IMR-90 (cell line): ENCODE measurements around the gene EHMT1. TPM values are rescaled to one million over a fixed set of nuclear protein-coding genes. Genes with fewer than 3 reads are reported as not detected.

Experiments
- ATAC-seq: fragments of 200-7000 bp; cut with Tn5 transposase; 2 replicates; pipeline ENCODE4 v1.9.1; 2020; ENCODE audit warnings: low read depth, mild to moderate bottlenecking, moderate library complexity
- BruUV-seq: library from RNA; stranded (reverse); fragments of 400-500 nt; replicated peaks from 2 replicates; lab custom pipeline; 2021; lab: Mats Ljungman, UMichigan
- CTCF ChIA-PET: fragments of 300-600 bp; formaldehyde crosslinking; extraction: SDS; loops from one replicate; lab custom pipeline; 2021; ENCODE audit warnings: antibody characterized with exemption; lab: Yijun Ruan, JAX
- POLR2A ChIA-PET: fragments of 300-600 bp; sonication (Branson Sonifier 250); formaldehyde crosslinking; loops from one replicate; lab custom pipeline; 2022; ENCODE audit warnings: antibody characterized with exemption; ENCODE audit not compliant: unreplicated experiment; lab: Charles Lee
- DNase-seq: peaks from one replicate; pipeline ENCODE4 v3.0.0; 2013
- H2AFZ ChIP-seq: replicated peaks from 2 replicates; pipeline ENCODE3; 2013; ENCODE audit warnings: low read length, mild to moderate bottlenecking; ENCODE audit not compliant: poor library complexity
- H2AK5ac ChIP-seq: 2 replicates; pipeline ENCODE4 v1.6.1; 2013; ENCODE audit warnings: low read depth, low read length, inconsistent platforms
- H2AK9ac ChIP-seq: replicated peaks from 2 replicates; pipeline ENCODE3; 2013; ENCODE audit warnings: mild to moderate bottlenecking, low read depth, low read length, moderate library complexity; ENCODE audit not compliant: poor library complexity
- H2BK120ac ChIP-seq: 2 replicates; pipeline ENCODE4 v1.6.1; 2013; ENCODE audit warnings: low read depth, low read length, inconsistent platforms
- H2BK15ac ChIP-seq: 3 replicates; pipeline ENCODE4 v1.6.1; 2013; ENCODE audit warnings: low read depth, low read length, inconsistent platforms
- H2BK20ac ChIP-seq: 2 replicates; pipeline ENCODE4 v1.6.1; 2013; ENCODE audit warnings: low read depth, mild to moderate bottlenecking, inconsistent platforms, low read length, moderate library complexity
- H2BK5ac ChIP-seq: 2 replicates; pipeline ENCODE4 v1.6.1; 2013; ENCODE audit warnings: mild to moderate bottlenecking, low read depth, low read length, inconsistent platforms; ENCODE audit not compliant: poor library complexity, severe bottlenecking
- H3K14ac ChIP-seq: replicated peaks from 2 replicates; pipeline ENCODE4 v1.6.1; 2013; ENCODE audit warnings: low read depth, low read length, inconsistent platforms
- H3K18ac ChIP-seq: 2 replicates; pipeline ENCODE4 v1.6.1; 2013; ENCODE audit warnings: low read depth, low read length, control low read depth
- H3K23ac ChIP-seq: 2 replicates; pipeline ENCODE4 v1.6.1; 2013; ENCODE audit warnings: low read depth, low read length, inconsistent platforms
- H3K27ac ChIP-seq: 2 replicates; pipeline ENCODE4 v1.5.1; 2013; ENCODE audit warnings: mild to moderate bottlenecking, control low read depth, low read length; ENCODE audit not compliant: insufficient read depth
- H3K27me3 ChIP-seq: 2 replicates; pipeline ENCODE4 v1.6.1; 2013; ENCODE audit warnings: low read length; ENCODE audit not compliant: control insufficient read depth, insufficient read depth
- H3K36me3 ChIP-seq: 2 replicates; pipeline ENCODE4 v1.6.1; 2013; ENCODE audit warnings: low read length, mixed read lengths; ENCODE audit not compliant: control insufficient read depth, insufficient read depth
- H3K4ac ChIP-seq: 2 replicates; pipeline ENCODE4 v1.6.1; 2013; ENCODE audit warnings: low read depth, low read length, inconsistent platforms
- H3K4me1 ChIP-seq: 2 replicates; pipeline ENCODE4 v1.6.1; 2013; ENCODE audit warnings: low read length, mixed read lengths; ENCODE audit not compliant: control insufficient read depth, insufficient read depth
- H3K4me2 ChIP-seq: 2 replicates; pipeline ENCODE4 v1.6.1; 2013; ENCODE audit warnings: low read depth, mild to moderate bottlenecking, control low read depth, low read length, moderate library complexity
- H3K4me3 ChIP-seq: 2 replicates; pipeline ENCODE4 v1.5.1; 2013; ENCODE audit warnings: low read depth, mild to moderate bottlenecking, control low read depth, low read length, moderate library complexity; ENCODE audit not compliant: insufficient read depth
- H3K56ac ChIP-seq: 2 replicates; pipeline ENCODE4 v1.6.1; 2013; ENCODE audit warnings: low read length, inconsistent platforms; ENCODE audit not compliant: insufficient read depth; ENCODE audit errors: extremely low read depth
- H3K79me1 ChIP-seq, 2 experiments: 2 replicates each; pipeline ENCODE4 v1.6.1; 2013; ENCODE audit warnings: low read length in 2 of 2, inconsistent platforms in 1 of 2, low read depth in 1 of 2
- H3K9ac ChIP-seq: 2 replicates; pipeline ENCODE4 v1.6.1; 2013; ENCODE audit warnings: low read depth, low read length, control low read depth
- H3K9me1 ChIP-seq: 2 replicates; pipeline ENCODE4 v1.6.1; 2013; ENCODE audit warnings: low read length, inconsistent platforms; ENCODE audit not compliant: insufficient read depth
- H3K9me3 ChIP-seq: 2 replicates; pipeline ENCODE4 v1.6.1; 2013; ENCODE audit warnings: low read length; ENCODE audit not compliant: control insufficient read depth, insufficient read depth
- H4K20me1 ChIP-seq: 2 replicates; pipeline ENCODE4 v1.6.1; 2013; ENCODE audit warnings: low read length, inconsistent platforms; ENCODE audit not compliant: insufficient read depth
- H4K5ac ChIP-seq: 2 replicates; pipeline ENCODE4 v1.6.1; 2013; ENCODE audit warnings: mild to moderate bottlenecking, low read depth, low read length, control low read depth
- H4K8ac ChIP-seq, 2 experiments: 2 replicates each; pipeline ENCODE4 v1.6.1; 2013; ENCODE audit warnings: low read depth in 2 of 2, low read length in 2 of 2, control low read depth in 1 of 2, inconsistent platforms in 1 of 2
- H4K91ac ChIP-seq: 2 replicates; pipeline ENCODE4 v1.6.1; 2013; ENCODE audit warnings: low read depth, low read length, inconsistent platforms; ENCODE audit not compliant: insufficient read depth
- BHLHE40 ChIP-seq: fragments of 150-350 bp; IDR thresholded peaks from 2 replicates; pipeline ENCODE4 v1.6.1; 2016; ENCODE audit warnings: mild to moderate bottlenecking, low read depth, low read length
- CHD1 ChIP-seq: IDR thresholded peaks from 2 replicates; pipeline ENCODE4 v1.6.1; 2012; ENCODE audit warnings: low read depth, low read length, improper control_type of control experiment
- CTCF ChIP-seq: conservative IDR thresholded peaks from 2 replicates; pipeline ENCODE4 v1.5.1; 2012; ENCODE audit warnings: mild to moderate bottlenecking, low read depth, low read length, improper control_type of control experiment
- FOS ChIP-seq: fragments of 150-350 bp; IDR thresholded peaks from 2 replicates; pipeline ENCODE4 v1.6.1; 2016; ENCODE audit warnings: low read depth, low read length
- MAFK ChIP-seq: IDR thresholded peaks from 2 replicates; pipeline ENCODE4 v1.6.1; 2012; ENCODE audit warnings: low read depth, low read length, improper control_type of control experiment
- MAZ ChIP-seq: IDR thresholded peaks from 2 replicates; pipeline ENCODE4 v1.6.1; 2012; ENCODE audit warnings: low read depth, mild to moderate bottlenecking, low read length, improper control_type of control experiment, moderate library complexity, borderline replicate concordance
- RFX5 ChIP-seq: IDR thresholded peaks from 2 replicates; pipeline ENCODE4 v1.8.0; 2012; ENCODE audit warnings: low read depth, mild to moderate bottlenecking, low read length, moderate library complexity
- USF2 ChIP-seq: fragments of 150-350 bp; IDR thresholded peaks from 2 replicates; pipeline ENCODE4 v1.6.1; 2017; ENCODE audit warnings: mild to moderate bottlenecking, antibody characterized with exemption, low read length, low read depth
- WGBS, 2 experiments: methylation state at CpG; one replicate each; pipeline versions ENCODE4 v1.1.5 to v1.1.7; 2013; ENCODE audit warnings: missing lambda C conversion rate in 2 of 2; ENCODE audit not compliant: insufficient read length in 1 of 2; ENCODE audit errors: extremely low coverage in 2 of 2; 5-methylcytosine and 5-hydroxymethylcytosine counted together
- dilution Hi-C: fragments of 300-500 bp; cut with HindIII; formaldehyde crosslinking; loops from one replicate; pipeline ENCODE4 v1.14.3; 2018; ENCODE audit warnings: low sequenced_read_pairs; ENCODE audit not compliant: unreplicated experiment
- in situ Hi-C: fragments of 300-500 bp; cut with MboI; formaldehyde crosslinking; loops from 3 replicates; pipeline ENCODE4 v1.14.3; 2019; ENCODE audit warnings: low sequenced_read_pairs, inconsistent platforms, mixed read lengths
- intact Hi-C: fragments of 100-400 bp; cut with micrococcal nuclease; formaldehyde crosslinking; loops from 2 replicates; pipeline ENCODE4 v1.10.0; 2022
- polyA plus RNA-seq, 3 experiments: library from polyadenylated mRNA; depleted of rRNA; stranded (reverse); fragments of >200 nt; gene quantifications; 2 replicates each; pipeline ENCODE4 v1.2.3, GENCODE V29; 2012; ENCODE audit warnings: low replicate concordance in 1 of 3
- total RNA-seq: library from RNA; depleted of rRNA; stranded (reverse); fragments of >200 nt; gene quantifications from 2 replicates; pipeline ENCODE4 v1.2.3, GENCODE V29; 2012

The EHMT1 gene
- total and polyA plus RNA-seq, 2 of the 4 experiments (the other 2 are of a cell fraction) = 32.8 to 35.1 TPM

DNA sequence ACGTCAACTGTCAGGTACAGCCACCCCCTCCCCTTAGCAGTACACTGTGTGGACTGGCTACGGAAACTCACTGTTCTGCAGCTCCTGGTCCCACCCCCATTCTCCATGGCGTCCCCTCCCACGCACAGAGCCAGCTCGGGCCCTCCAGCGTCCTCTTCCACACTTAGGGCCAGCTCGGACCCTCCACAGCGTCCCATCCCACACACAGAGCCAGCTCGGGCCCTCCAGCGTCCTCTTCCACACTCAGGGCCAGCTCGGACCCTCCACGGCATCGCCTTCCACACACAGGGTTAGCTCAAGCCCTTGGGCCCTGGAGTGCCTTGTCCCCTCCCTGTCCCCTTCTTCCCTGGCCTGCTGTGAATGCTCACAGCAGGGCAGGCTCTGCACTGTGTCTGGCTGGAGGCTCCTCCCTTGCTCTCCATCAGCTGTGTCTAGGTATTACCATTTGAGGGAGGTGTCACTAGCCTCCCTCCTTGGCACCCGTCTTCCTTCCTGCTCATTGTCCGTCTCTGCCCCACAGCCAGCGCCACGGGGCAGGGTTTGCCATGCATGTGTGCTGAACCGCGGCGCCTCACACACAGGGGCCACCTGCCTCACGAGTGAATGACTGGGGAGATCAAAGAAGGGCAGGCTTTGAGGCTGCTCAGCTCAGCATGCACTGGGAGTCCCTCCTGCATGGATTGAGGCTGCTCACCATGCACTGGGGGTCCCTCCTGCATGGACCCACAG lies 180.3 kb downstream of the EHMT1 start:
- Histone ChIP-seq H3K56ac (no peak overlapping the region), H3K36me3 (peaks cover 74% of the 10 kb centered on the region), H3K14ac (no peak overlapping the region), H2AFZ (no peak overlapping the region), H3K27me3 (no peaks in the 10 kb centered on the region), H3K9me1 (no peaks in the 10 kb centered on the region; the same call in 1 of the 2 replicates), H4K91ac (no peak overlapping the region), H2BK5ac (no peak overlapping the region), H4K5ac (no peak overlapping the region), H3K9me3 (no peaks in the 10 kb centered on the region), H3K4me1 (no peaks in the 10 kb centered on the region), H3K4me2 (no peak overlapping the region), H3K23ac (no peak overlapping the region), H4K8ac (no peak overlapping the region), H2BK120ac (no peak overlapping the region), H2BK20ac (no peak overlapping the region), H3K18ac (no peak overlapping the region), H3K9ac (no peak overlapping the region), H3K4ac (no peak overlapping the region), H2BK15ac (no peak overlapping the region), H2AK9ac (no peak overlapping the region), H3K27ac (no peak overlapping the region), H3K79me1 (peaks cover 0 to 9% of the 10 kb centered on the region in 2 experiments; a peak in 2 of 4 replicates), H4K20me1 (no peaks in the 10 kb centered on the region), H2AK5ac (no peak overlapping the region), H3K4me3 (no peak overlapping the region)
- CTCF ChIA-PET = no interaction called here
- WGBS, 2 experiments = 96% methylated on average over 5 of the region's 21 CpGs; no CpG with 5 or more reads in 1 of the 2 experiments
- intact Hi-C loops (no loop called here), dilution Hi-C loops (no loop called here), in situ Hi-C loops (no loop called here)
- ATAC-seq = no peak
- POLR2A ChIA-PET = no interaction called here
- no TSS peak for BruUV-seq
- no peak for DNase-seq
- TF ChIP-seq FOS (no peak), CHD1 (no peak), BHLHE40 (no peak), USF2 (no peak), CTCF (no peak), MAFK (no peak), MAZ (no peak), RFX5 (no peak)
